ENCODE data around the gene C4orf50.
"Not testable (repeated sequence)": the region's sequence is repeated elsewhere in the genome, so short reads cannot be mapped to it uniquely, and the experiment has no call there.

Gene C4orf50

GRCh38 chr4:5885733-5886132 lies 132.5 kb downstream of the C4orf50 start:
- DNase-seq: no peak

GRCh38 chr4:5884796-5885195 lies 133.4 kb downstream of the C4orf50 start:
- no peak for DNase-seq

- DNase-seq: no peak
Observed at GRCh38 chr4:5883916-5884315, 134.3 kb downstream of the C4orf50 start.

- DNase-seq: no peak
Observed at GRCh38 chr4:5882947-5883346, 135.3 kb downstream of the C4orf50 start.

DNA sequence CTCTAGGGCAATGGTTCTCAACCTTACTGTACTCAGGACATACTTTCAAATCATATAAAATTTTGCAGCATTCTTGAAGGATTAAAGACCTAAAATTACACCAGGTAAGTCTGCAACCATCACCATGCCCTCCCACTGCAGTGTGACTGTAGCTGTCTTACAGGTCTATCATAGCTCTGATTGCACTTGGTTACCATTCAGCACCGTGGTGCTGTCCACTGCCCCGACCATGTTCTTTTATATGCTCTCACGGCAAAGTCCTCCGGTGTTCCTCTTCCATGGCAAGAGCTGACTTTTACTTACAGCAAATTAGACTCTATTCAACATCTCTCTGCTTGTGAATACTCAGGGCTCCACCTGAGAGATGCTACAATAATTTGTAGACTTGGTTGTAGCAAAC lies 136.9 kb downstream of the C4orf50 start:
- no peak for DNase-seq

DNA sequence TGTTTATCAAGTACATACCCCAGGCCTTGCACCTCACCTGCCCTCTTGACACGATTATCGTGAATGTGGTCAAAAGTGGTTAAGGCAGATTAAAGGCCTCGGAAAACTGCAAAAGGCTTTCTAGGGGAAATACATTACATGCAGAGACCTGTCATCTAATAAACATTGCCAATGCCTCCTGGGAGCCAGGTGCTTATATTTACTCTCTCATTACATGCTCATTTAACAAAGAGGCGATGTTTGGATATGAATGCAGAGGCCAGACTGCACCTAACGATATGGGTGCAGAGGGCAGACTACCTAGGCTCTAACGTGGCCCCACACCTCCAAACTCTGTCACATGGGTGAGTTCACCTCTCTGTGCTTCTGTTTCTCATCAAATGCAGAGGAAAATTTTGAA lies 139.9 kb downstream of the C4orf50 start:
- DNase-seq: no peak

DNA sequence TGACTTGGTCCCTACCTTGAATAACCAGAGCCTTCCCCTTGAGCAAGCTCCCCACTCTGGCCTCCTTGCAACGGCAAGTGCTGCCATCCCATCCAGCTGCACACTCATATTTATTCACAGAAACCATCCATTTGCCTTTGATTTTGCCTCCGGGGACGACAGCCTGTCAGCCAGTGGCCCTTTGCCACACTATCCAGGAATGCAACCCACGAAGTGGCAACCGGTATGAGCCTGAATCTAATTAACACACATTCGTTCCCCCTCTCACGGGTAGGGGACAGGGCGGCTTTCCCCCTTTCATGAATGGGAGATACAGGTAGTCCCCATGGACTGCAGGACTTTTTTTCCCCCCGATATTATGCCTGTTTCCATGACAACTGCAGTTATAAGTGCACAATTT lies 140.8 kb downstream of the C4orf50 start:
- no peak for DNase-seq

- no peak for DNase-seq
Observed at GRCh38 chr4:5874811-5875449, 143.3 kb downstream of the C4orf50 start.

GRCh38 chr4:5870701-5871100 lies 147.5 kb downstream of the C4orf50 start:
- DNase-seq: no peak

DNA sequence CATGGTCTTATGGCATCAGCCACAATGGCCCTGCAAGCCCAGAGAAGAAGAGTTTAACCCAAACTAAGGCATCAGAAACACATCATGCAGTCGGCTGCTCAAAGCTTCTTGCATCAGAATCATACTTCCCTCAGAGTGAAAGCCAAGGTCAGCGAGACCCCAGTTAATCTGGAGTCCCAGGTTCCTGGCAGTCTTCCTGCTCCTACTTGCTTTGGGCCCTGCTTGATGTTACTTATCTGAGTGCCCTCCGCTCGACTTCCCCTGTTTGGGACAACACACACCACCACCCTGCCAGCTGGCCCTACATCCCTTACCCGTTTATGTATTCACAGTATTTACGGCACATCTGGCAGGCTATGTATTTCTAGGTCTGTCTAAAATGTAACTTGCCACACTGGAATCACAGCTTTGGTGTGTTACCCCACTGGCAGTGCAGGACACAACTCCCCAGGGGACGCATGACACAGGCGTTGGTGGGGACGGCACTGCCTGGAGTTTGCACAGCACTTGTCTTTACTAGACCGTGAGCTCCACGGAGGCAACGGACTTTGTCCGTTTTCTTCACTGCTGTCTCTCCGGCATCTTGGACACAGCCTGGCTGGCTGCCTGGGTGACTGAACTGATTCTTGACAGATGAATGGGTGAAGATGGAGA lies 148.1 kb downstream of the C4orf50 start:
- DNase-seq: no peak

- no peak for DNase-seq
Observed at GRCh38 chr4:5867866-5868265, 150.4 kb downstream of the C4orf50 start.

- no peak for DNase-seq
Observed at GRCh38 chr4:5866841-5867813, 151.1 kb downstream of the C4orf50 start.

DNA sequence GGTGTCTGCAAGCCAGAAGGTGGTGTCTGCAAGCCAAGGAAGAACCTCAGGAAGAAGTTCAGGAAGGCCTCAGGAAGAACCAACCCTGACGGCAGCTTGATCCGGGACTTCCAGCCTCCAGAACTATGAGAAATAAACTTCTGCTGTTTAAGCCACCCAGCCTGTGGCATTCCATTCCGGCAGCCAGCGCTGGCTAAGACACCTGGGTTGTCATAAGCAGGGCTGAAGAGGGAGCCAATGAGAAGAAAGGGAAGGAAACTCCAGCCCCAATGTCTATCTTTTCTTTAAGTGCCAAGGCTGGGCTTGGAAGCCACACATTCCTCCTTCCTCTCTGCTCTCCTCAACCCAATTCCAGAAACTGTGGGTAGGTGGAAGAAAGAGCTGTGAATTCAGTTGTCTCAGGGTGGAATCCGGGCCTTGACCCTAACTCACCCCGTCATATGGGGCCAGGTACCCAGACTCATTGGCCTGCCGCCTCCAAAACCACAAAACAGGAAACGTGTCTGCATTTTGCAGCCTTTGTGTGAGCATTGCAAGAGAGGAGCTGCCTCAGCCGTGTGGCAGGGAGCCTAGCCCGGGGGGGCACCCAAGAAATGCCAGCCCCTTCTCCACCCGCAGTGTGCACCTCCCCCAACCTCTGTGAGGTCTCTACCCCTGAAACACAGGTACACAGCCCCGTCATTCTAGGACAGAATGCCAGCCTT lies 152.2 kb downstream of the C4orf50 start:
- DNase-seq: no peak

DNA sequence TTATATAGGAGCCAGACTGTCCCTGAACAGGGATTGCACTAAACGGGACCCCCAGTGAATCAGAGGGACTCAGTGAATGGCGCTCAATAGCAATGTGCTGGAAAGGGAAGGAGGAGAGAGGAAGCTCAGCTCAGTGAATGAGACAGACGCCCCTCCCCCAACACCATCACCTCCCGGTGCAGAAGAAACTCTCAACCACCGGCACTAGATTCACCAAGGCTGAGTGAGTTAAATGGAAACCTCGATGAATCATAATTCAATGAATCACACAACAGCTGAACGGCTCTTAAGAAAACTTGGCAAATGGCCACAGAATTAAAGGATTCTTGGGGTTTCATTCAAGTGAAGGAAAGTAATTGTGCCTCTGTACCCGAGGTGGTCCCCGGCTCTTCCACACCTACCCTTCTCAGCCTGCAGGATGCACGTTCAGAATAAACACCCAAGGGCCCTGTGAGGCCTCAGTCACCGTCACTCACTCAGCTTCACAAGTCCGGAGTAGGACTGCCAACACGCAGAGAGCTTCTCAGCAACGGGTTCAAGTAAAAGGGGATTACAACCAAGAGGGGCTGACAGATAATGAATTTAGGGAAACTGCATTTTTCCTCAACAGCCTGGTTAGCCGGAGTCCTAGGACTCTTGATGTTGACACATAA lies 154.6 kb downstream of the C4orf50 start:
- no peak for DNase-seq

DNA sequence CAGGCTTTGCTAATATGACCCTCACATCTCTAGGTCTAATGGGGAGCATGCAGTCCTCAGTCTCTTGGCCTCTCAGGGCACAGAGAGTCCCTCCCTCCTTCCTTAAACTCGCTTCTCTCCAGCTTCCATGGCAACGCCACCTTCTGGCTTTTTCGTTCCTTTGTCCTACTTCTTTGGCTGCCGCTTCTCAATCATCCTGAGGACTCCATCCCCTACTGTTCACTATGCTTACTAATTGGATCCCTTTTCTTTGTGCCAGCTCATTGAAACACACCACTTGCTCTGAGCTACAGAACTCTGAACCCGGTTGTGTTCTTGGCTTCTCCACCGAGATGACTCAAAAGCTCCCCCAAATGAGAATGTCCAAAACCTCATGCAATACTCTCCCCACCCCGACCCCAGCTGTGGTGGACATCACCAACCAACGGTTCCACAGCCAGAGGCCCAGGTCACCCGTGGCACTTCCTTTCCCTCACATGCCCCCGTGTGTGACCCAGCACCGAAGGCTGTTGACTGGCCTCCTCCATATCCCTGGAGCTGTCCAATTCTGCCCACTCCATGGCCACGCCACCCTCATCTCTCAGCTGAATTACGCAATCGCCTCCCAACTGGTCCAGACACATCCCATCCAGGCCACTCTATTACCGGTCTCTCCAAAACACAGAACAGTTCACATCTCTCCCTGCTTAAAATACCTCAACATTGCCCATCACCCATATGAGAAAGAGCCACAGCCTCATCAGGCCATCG lies 160.0 kb downstream of the C4orf50 start:
- no peak for DNase-seq

GRCh38 chr4:5857199-5857598 lies 161.0 kb downstream of the C4orf50 start:
- no peak for DNase-seq

DNA sequence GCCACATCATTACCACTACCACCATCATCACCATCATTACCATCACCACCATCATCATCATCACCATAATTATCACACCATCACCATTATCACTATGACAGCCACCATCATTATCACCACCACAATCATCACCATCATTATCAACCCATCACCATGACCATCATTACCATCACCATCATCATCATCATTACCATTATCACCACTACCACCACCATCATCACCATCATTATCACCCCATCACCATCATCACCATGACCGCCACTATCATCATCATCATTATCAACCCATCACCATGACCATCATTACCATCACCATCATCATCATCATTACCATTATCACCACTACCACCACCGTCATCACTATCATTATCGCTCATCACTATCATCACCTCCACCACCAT lies 161.9 kb downstream of the C4orf50 start:
- not testable (repeated sequence) for DNase-seq

GRCh38 chr4:5854929-5855328 lies 163.3 kb downstream of the C4orf50 start:
- DNase-seq: no peak

GRCh38 chr4:5852523-5853202 lies 165.6 kb downstream of the C4orf50 start:
- DNase-seq: no peak

- no peak for DNase-seq
Observed at GRCh38 chr4:5851637-5852301, 166.5 kb downstream of the C4orf50 start.
